Panc1 (cell line): ENCODE measurements around the gene PRR4.

ENCODE experiments used
- CTCF ChIP-seq: fragments of 450-650 bp; IDR thresholded peaks from 2 replicates; pipeline ENCODE4 v1.5.1; 2017; ENCODE audit warnings: mild to moderate bottlenecking
- POLR2AphosphoS5 ChIP-seq: IDR thresholded peaks from 2 replicates; pipeline ENCODE4 v1.6.1; 2012; ENCODE audit warnings: mild to moderate bottlenecking, low read depth, low read length, moderate library complexity
- SIN3A ChIP-seq: IDR thresholded peaks from 2 replicates; pipeline ENCODE4 v1.6.1; 2012; ENCODE audit warnings: low read depth, mild to moderate bottlenecking, low read length, moderate library complexity, borderline replicate concordance; ENCODE audit not compliant: insufficient read depth
- TCF7L2 ChIP-seq: IDR thresholded peaks from 2 replicates; pipeline ENCODE4 v1.6.1; 2011; ENCODE audit warnings: mild to moderate bottlenecking, low read depth, low read length, inconsistent platforms

- no peak for TF ChIP-seq CTCF
- TF ChIP-seq POLR2AphosphoS5, result no peak
- TF ChIP-seq SIN3A, result no peak
- TF ChIP-seq TCF7L2, result no peak
Observed at GRCh38 chr12:10811883-10812536, 37.3 kb downstream of the PRR4 start.
